Stimulated activated naive CD8-positive, alpha-beta T cell treated with anti-CD3 and anti-CD28 coated beads, Interleukin-15, Interleukin-2, amounts not matched to agents 100 ng/mL and 50 ng/mL, for 24 hours (primary cell): ENCODE data around the gene DARS1.
A peak's percentile ranks its signal among the peaks of the same experiment; 100 is the strongest.

ENCODE experiments used
- H3K27ac Mint-ChIP-seq: one replicate; pipeline ENCODE4 v1.8.0; 2021; ENCODE audit warnings: mild to moderate bottlenecking, mixed read lengths
- H3K27me3 Mint-ChIP-seq: one replicate; pipeline ENCODE4 v1.8.0; 2021; ENCODE audit warnings: mixed read lengths
- H3K36me3 Mint-ChIP-seq: one replicate; pipeline ENCODE4 v1.8.0; 2021; ENCODE audit warnings: low read depth, mixed read lengths
- H3K4me1 Mint-ChIP-seq: one replicate; pipeline ENCODE4 v1.8.0; 2021; ENCODE audit warnings: low read depth, mixed read lengths
- H3K4me3 Mint-ChIP-seq: one replicate; pipeline ENCODE4 v1.8.0; 2021; ENCODE audit warnings: mild to moderate bottlenecking, mixed read lengths
- H3K9me3 Mint-ChIP-seq: one replicate; pipeline ENCODE4 v1.8.0; 2021; ENCODE audit warnings: mixed read lengths

DARS1 gene

DNA sequence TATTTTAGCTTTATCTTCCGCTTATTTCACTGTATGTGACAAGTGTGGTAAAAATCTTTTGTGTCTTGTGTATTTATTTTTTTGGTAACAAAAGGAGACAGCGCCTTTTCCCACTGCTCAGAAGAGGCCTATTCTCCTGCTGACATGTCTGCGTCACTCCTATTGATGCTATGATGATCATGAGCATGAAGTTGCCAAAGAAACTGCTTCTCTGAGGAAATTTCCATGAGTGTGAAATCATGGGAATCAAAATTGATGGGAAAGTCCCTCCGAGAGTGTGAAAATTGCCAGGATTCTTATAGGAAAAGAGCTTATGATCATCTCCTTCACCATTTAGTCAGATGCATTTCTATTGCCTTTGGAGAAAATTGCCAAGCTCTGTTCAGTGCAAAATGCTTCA, 36.5 kb upstream of the DARS1 start:
- Mint-ChIP-seq H3K27me3 (no peaks in the 10 kb centered on the region), H3K4me1 (peaks cover 11% of the 10 kb centered on the region), H3K9me3 (no peaks in the 10 kb centered on the region), H3K4me3 (no peak overlapping the region), H3K36me3 (no peaks in the 10 kb centered on the region), H3K27ac (no peak overlapping the region)

DNA sequence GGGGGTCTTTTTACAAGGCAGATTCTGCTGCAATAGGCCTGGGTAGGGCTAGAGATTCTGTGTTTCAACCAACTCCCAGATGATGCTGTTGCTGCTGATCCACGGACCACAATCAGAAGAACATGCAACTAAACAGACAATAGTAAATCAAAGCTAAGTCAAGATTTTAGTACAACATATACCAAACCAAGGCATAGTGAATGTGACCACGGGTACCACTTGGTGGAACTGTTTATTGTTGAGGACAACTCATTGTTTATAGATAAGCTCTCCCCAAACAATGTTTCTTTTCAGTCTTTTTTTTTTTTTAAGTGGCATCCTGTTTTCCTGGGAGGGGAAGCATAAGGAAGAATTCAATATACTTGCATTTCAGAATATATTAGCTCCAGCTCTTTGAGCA, 36.0 kb upstream of the DARS1 start:
- no peak overlapping the region for H3K4me3 Mint-ChIP-seq
- H3K27ac Mint-ChIP-seq, result no peak overlapping the region
- H3K9me3 Mint-ChIP-seq, result no peaks in the 10 kb centered on the region
- H3K27me3 Mint-ChIP-seq, result no peaks in the 10 kb centered on the region
- no peaks in the 10 kb centered on the region for H3K36me3 Mint-ChIP-seq
- peaks cover 11% of the 10 kb centered on the region for H3K4me1 Mint-ChIP-seq

DNA sequence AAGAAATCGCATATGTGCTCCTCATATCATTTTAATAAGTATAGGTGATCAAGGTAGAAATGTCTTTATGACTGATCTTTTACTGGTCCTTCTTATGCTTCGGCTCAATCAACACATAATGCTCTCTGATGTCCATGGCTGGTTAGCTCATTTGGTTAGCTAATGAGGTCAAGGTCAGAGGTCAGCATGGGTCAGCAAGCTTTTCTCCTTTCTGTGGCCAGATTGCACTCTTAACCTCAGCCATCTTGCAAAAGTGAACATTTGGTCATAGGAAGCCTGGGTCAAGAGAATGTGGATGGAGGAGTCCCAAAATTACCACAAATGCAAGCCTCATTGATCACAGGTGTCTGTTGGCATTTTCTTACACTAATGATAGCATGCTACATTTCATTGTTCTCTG, 35.4 kb upstream of the DARS1 start:
- H3K27me3 Mint-ChIP-seq, result no peaks in the 10 kb centered on the region
- H3K4me1 Mint-ChIP-seq, result peaks cover 11% of the 10 kb centered on the region
- H3K27ac Mint-ChIP-seq, result no peak overlapping the region
- H3K9me3 Mint-ChIP-seq, result no peaks in the 10 kb centered on the region
- no peaks in the 10 kb centered on the region for H3K36me3 Mint-ChIP-seq
- H3K4me3 Mint-ChIP-seq, result no peak overlapping the region

DNA sequence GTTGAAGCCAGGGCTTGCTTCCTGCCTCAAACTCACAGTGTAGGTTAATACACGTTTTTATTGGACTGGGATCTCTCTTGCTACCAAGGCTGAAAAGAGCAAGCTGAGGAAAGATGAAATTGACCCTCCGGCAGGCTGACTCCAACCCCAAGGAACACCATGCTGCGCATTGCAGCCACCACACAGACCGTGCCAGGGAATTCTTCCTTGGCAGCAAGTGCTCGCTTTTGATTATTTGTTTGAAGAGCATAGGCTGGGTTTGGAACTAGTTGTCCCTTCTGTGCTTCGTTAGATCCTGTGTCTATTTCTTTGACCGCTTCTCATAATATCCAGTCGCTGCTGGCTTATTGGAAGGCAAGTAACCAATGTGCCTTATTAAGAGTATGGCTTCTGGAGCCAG, 34.4 kb upstream of the DARS1 start:
- no peak overlapping the region for H3K27ac Mint-ChIP-seq
- H3K27me3 Mint-ChIP-seq, result no peaks in the 10 kb centered on the region
- H3K4me1 Mint-ChIP-seq, result peaks cover 11% of the 10 kb centered on the region
- no peak overlapping the region for H3K4me3 Mint-ChIP-seq
- H3K9me3 Mint-ChIP-seq, result no peaks in the 10 kb centered on the region
- no peaks in the 10 kb centered on the region for H3K36me3 Mint-ChIP-seq

DNA sequence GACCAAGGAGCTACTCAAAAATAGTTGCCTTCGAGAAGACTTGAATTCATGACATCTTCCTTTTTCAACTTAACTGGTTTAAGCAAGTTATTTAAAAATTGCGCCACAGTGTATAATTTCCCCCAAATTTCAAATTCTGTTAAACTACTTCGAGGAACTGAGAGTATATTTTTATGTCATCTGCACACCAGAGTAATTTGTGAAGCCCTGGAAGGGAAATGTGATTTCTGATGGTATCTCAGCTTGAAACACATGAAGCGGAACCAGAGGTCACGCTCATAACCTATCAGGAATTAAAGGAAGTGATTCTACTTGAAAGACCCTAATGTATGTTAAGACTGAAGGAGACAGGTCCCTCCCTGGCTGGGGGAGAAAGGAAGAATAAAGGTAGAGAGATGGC, 33.9 kb upstream of the DARS1 start:
- Mint-ChIP-seq H3K4me3 (no peak overlapping the region), H3K9me3 (no peaks in the 10 kb centered on the region), H3K27me3 (no peaks in the 10 kb centered on the region), H3K27ac (no peak overlapping the region), H3K4me1 (peaks cover 11% of the 10 kb centered on the region), H3K36me3 (no peaks in the 10 kb centered on the region)

DNA sequence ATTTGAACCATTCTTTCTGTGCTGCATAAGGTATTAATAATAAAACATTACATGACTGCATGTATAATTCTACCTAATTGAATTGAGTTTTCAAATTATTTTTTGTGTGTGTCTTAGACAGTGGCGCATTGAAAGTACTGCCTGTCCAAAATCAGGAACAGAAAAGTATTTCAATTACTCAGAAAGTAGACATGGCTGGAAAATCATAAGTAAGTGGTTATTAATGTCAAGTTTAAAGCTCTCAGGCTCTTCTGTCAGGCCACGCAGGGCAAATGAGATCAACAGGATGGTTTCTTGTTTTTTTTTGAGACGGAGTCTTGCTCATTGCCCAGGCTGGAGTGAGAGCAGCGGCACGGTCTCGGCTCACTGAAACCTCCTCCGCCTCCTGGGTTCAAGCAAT, 32.4 kb upstream of the DARS1 start:
- H3K4me1 Mint-ChIP-seq, result peaks cover 18% of the 10 kb centered on the region
- no peak overlapping the region for H3K4me3 Mint-ChIP-seq
- H3K27ac Mint-ChIP-seq, result no peak overlapping the region

DNA sequence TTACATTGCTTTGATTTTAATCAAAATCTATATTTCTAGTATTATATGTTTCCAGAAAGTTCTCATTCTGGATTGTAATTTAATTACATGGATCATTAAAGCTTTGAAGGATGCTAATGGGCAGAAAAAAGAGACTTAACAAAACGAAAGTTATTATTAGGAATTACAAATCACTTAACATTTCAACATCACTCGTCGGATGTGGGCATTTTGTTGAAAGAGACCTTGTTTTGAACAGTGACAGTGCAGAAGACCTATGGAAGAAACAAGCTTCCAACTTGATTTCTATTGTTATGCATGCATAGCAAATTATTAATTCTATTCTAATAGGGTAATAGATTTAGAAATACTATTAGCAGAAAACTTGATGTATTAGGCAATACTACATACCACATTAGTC, 31.4 kb upstream of the DARS1 start:
- H3K27me3 Mint-ChIP-seq, result no peaks in the 10 kb centered on the region
- no peak overlapping the region for H3K27ac Mint-ChIP-seq
- H3K9me3 Mint-ChIP-seq, result no peaks in the 10 kb centered on the region
- H3K4me3 Mint-ChIP-seq, result no peak overlapping the region
- H3K36me3 Mint-ChIP-seq, result no peaks in the 10 kb centered on the region
- H3K4me1 Mint-ChIP-seq, result peaks cover 18% of the 10 kb centered on the region

More for the DNA sequence above, 32.4 kb upstream of the DARS1 start:
- Mint-ChIP-seq H3K27me3 (no peaks in the 10 kb centered on the region), H3K9me3 (no peaks in the 10 kb centered on the region), H3K36me3 (no peaks in the 10 kb centered on the region)

DNA sequence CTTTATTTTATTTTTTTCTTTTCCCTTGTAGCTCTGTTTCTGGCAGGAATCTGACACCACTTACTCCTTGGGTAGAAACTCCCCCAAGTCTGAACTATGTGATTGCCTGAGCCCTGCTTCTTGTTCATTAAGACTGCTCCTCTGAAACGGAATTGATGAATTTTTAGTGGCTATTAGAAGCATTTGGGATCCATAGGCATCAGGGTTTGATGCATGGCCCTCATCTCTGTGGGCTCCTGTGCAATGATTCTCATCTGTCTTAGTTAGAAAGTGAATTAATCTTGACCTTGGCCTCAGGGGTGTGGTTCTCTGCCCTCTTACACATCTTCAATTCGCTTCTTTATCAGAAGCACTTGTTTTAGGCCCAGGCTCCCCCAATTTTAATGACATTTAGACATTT, 31.0 kb upstream of the DARS1 start:
- Mint-ChIP-seq H3K36me3 (no peaks in the 10 kb centered on the region), H3K4me3 (no peak overlapping the region), H3K27me3 (no peaks in the 10 kb centered on the region), H3K4me1 (peaks cover 18% of the 10 kb centered on the region), H3K9me3 (no peaks in the 10 kb centered on the region), H3K27ac (no peak overlapping the region)

DNA sequence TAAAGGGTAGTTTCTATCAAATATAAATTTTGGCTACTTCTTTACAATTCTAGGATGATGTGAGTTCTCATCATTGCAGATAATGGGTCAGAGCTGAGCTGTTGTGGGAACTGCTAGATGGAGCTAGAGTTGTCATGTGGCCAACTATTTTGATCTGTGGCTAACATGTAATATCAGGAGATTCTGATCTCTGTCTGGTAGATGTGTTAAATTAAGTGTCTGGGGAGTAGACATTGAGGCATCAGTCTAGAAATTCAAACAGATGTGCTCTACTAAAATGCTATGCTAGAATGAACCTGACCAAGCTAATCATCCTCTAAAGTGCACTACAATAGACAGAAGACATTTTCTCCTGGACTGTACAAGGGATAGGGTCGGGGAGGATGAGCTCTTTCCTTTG, 30.3 kb upstream of the DARS1 start:
- peaks cover 18% of the 10 kb centered on the region for H3K4me1 Mint-ChIP-seq

DNA sequence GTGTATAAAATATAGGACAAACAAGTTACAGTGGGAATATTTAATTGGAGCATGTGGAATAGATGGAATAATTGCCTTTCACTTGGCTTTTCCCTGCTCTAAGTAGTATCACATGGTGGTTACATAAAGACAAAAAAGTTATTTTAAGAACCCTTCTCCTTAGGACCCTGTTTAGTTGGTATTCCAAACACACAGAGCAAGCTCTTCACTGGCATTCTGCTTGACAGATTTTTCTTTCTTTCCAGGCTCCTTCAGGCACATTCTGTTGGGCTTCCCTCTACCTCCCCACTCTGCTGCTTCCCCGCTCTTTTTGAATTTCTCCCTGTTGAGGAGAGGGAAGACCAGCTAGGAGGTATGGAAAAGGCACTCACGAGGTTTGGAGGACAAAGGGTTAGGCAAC, 29.0 kb upstream of the DARS1 start:
- Mint-ChIP-seq H3K9me3 (no peaks in the 10 kb centered on the region), H3K27me3 (no peaks in the 10 kb centered on the region), H3K36me3 (no peaks in the 10 kb centered on the region), H3K27ac (no peak overlapping the region), H3K4me1 (peaks cover 15% of the 10 kb centered on the region), H3K4me3 (no peak overlapping the region)

More for the DNA sequence above, 30.3 kb upstream of the DARS1 start:
- Mint-ChIP-seq H3K27me3 (no peaks in the 10 kb centered on the region), H3K27ac (no peak overlapping the region), H3K36me3 (no peaks in the 10 kb centered on the region), H3K9me3 (no peaks in the 10 kb centered on the region), H3K4me3 (no peak overlapping the region)

DNA sequence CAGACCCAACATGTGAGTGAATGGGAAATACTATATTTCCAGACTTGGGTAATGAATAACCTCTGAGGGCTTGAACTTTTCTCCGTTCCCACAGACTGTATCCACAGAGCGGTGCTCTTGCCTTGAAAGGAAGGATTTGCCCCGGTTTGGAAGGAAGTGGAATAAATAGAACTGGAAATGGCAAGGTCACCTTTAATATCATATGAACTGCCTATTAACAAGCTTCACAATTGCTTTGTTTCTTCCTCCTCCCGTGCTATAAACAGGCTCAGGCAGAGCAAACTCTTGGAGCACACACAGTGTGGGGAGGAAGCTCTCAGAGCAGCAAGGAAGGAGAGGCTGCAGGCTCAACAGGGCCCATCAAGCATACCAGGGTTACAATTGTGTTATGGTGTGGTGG, 28.5 kb upstream of the DARS1 start:
- no peak overlapping the region for H3K4me3 Mint-ChIP-seq
- H3K9me3 Mint-ChIP-seq, result no peaks in the 10 kb centered on the region
- peaks cover 16% of the 10 kb centered on the region for H3K4me1 Mint-ChIP-seq
- no peaks in the 10 kb centered on the region for H3K36me3 Mint-ChIP-seq
- no peak overlapping the region for H3K27ac Mint-ChIP-seq
- H3K27me3 Mint-ChIP-seq, result no peaks in the 10 kb centered on the region

DNA sequence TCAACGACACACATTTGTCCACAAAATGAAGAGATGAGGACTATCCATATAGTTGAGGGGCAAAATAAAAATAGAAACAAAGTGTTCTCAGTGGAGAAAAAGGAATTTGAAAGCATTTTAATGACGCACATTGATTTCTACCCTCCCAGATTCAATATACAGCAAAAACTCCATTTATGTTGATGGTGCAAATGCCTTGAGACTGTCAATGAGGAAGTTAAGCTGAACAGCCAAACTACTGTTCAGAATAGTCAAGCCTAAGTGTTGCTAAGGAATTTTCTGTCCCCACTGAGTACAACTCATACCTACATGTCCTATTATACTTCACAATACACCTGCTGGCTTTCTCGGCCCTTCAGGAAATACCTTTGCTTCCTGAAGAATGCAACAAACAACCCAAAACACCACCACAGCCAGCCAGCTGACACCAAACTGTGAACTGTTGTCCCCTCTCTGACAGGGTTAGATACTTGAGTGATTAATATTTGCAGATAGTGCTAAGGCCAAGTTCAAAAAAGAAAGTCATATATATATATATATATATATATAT, 27.8 kb upstream of the DARS1 start:
- no peaks in the 10 kb centered on the region for H3K27me3 Mint-ChIP-seq
- H3K4me1 Mint-ChIP-seq, result peaks cover 19% of the 10 kb centered on the region
- H3K9me3 Mint-ChIP-seq, result no peaks in the 10 kb centered on the region
- H3K4me3 Mint-ChIP-seq, result no peak overlapping the region
- no peaks in the 10 kb centered on the region for H3K36me3 Mint-ChIP-seq
- H3K27ac Mint-ChIP-seq, result no peak overlapping the region

DNA sequence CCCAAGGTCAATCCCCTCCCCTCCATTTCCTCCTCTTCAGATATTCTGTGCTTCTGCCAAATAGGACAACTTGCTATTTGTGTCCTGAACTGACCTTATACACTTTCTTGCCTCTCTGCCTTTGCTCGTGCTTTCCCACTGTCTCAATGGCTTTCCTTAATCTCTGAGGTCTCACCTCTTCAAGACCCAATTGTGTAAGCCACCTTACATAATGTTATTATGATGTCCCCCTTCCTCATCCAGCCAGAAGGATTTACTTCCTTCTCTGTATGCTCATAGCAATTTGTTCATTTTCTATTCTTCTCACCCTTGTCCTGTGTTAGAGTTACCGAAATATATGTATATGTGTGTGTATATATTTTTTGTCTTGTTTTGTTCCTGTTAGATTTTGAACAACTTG, 26.9 kb upstream of the DARS1 start:
- H3K4me1 Mint-ChIP-seq, result peaks cover 28% of the 10 kb centered on the region
- H3K27me3 Mint-ChIP-seq, result no peaks in the 10 kb centered on the region
- H3K4me3 Mint-ChIP-seq, result no peak overlapping the region
- no peaks in the 10 kb centered on the region for H3K36me3 Mint-ChIP-seq
- no peak overlapping the region for H3K27ac Mint-ChIP-seq
- no peaks in the 10 kb centered on the region for H3K9me3 Mint-ChIP-seq

DNA sequence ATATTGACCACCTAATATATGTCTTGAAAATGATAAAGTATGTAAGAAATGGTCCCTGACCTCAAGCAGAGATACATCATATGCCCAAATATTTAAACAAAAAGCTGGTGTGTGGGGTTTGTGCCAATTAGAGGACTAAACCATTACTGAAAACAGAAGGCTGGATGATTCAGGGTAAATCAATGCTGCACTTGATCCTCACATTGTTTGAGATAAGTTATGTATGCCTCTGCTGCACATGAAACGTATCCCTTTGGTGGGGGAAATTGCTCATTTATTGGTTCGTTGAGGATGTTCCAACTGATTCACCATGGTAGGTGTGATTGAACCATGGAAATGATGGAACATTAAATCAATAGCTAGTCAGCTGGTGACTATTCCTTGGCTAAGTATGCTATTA, 24.7 kb upstream of the DARS1 start:
- no peaks in the 10 kb centered on the region for H3K36me3 Mint-ChIP-seq
- H3K27ac Mint-ChIP-seq, result no peak overlapping the region
- H3K4me3 Mint-ChIP-seq, result no peak overlapping the region
- peaks cover 49% of the 10 kb centered on the region for H3K4me1 Mint-ChIP-seq
- no peaks in the 10 kb centered on the region for H3K9me3 Mint-ChIP-seq
- no peaks in the 10 kb centered on the region for H3K27me3 Mint-ChIP-seq

DNA sequence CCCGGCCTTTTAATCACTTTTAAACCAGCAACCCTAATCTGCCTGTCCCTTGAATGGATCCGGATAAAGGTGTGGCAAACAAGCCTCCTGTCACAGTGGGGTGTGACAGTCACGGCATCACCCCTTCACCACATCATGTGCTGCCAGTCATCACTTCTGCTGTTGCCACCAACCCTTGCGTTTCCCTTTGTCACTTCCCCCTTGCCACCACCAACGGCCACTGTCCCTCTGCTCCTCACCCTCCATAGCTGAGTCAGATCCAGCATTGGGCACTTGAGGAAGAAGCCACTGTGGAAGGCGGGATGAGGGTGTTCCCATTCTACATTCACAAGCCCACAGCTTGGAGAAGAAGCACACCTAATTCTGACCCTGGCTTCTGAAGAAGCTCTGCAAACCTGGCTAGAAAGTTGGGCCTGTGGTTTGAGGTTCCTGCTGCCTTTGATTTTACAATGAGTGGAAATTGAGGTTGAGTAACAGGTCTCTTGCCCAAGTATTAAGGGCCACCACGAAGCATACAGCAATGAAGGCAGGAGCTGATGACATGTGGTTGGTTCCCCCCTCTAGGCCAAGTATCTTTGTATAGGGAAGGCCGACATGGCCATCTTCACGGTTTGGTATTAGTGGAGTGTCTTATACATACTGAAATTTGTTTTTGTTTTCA, 22.9 kb upstream of the DARS1 start:
- H3K27ac Mint-ChIP-seq, result peak overlapping the region; percentile 64

DNA sequence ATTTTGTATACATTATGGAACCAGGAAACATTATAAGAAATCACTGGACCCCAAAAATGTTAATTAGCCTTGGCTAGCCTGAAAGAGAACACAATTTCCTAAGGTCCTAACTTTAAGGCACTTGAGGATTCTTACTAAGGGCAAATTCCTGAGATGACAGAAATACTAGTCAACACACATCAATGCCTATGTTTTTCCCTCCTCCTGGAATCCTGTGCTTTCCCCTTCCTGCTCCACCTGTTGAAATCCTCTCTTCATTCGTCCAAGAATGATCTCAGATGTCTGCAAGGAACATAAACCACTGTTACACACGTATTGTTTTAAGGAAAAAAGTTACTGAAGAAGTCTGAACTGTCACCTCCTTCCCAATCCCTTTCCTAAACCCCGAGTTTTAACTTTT, 21.2 kb upstream of the DARS1 start:
- H3K4me1 Mint-ChIP-seq, result peaks cover 54% of the 10 kb centered on the region
- H3K9me3 Mint-ChIP-seq, result peaks cover 6% of the 10 kb centered on the region
- H3K4me3 Mint-ChIP-seq, result no peak overlapping the region
- no peaks in the 10 kb centered on the region for H3K27me3 Mint-ChIP-seq
- peaks cover 8% of the 10 kb centered on the region for H3K36me3 Mint-ChIP-seq
- H3K27ac Mint-ChIP-seq, result no peak overlapping the region

More for the DNA sequence above, 22.9 kb upstream of the DARS1 start:
- Mint-ChIP-seq H3K4me1 (peaks cover 60% of the 10 kb centered on the region), H3K4me3 (peak overlapping the region; percentile 27), H3K27me3 (no peaks in the 10 kb centered on the region), H3K9me3 (peaks cover 6% of the 10 kb centered on the region), H3K36me3 (peaks cover 8% of the 10 kb centered on the region)
